ENCODE measurements around the gene MAP3K4.

The MAP3K4 gene

GRCh38 chr6:161031721-161032495 is 40.3 kb downstream of the MAP3K4 start:
- Histone ChIP-seq H3K9me3 (ENCODE audit: low read depth, low read length) (no peaks in the 10 kb centered on the region), H3K27ac (no peak overlapping the region), H3K9ac (ENCODE audit: insufficient read length) (no peak overlapping the region), H3K4me3 (no peak overlapping the region), H3K36me3 (ENCODE audit: insufficient read depth, low read length) (0 out of 2 replicates have a peak, but pooled peaks cover 5% of the 10 kb centered on the region)
- TF ChIP-seq EZH2 (IDR thresholded peaks at IDR 0.05) (no peak), POLR2AphosphoS5 (IDR thresholded peaks at IDR 0.05; ENCODE audit: borderline replicate concordance, low read depth, low read length) (no peak), FOXP2 (optimal IDR thresholded peaks at IDR 0.05; ENCODE audit: control extremely low read depth, extremely low read length, insufficient read depth) (no peak)
- DNase-seq (ENCODE audit: low read depth, low spot score): no peak

- DNase-seq (ENCODE audit: low read depth, low spot score): no peak
- no peak overlapping the region for H3K9ac ChIP-seq (ENCODE audit: insufficient read length)
- H3K36me3 ChIP-seq (ENCODE audit: insufficient read depth, low read length): peaks cover 5% of the 10 kb centered on the region; the same call in 1 of the 2 replicates
- H3K4me3 ChIP-seq: no peak overlapping the region
- H3K27ac ChIP-seq: no peak overlapping the region
- TF ChIP-seq FOXP2 (optimal IDR thresholded peaks at IDR 0.05; ENCODE audit: control extremely low read depth, extremely low read length, insufficient read depth) (no peak), EZH2 (IDR thresholded peaks at IDR 0.05) (no peak), POLR2AphosphoS5 (IDR thresholded peaks at IDR 0.05; ENCODE audit: borderline replicate concordance, low read depth, low read length) (no peak)
- no peaks in the 10 kb centered on the region for H3K9me3 ChIP-seq (ENCODE audit: low read depth, low read length)
Measured at GRCh38 chr6:161033667-161034066, 42.1 kb downstream of the MAP3K4 start.

DNA sequence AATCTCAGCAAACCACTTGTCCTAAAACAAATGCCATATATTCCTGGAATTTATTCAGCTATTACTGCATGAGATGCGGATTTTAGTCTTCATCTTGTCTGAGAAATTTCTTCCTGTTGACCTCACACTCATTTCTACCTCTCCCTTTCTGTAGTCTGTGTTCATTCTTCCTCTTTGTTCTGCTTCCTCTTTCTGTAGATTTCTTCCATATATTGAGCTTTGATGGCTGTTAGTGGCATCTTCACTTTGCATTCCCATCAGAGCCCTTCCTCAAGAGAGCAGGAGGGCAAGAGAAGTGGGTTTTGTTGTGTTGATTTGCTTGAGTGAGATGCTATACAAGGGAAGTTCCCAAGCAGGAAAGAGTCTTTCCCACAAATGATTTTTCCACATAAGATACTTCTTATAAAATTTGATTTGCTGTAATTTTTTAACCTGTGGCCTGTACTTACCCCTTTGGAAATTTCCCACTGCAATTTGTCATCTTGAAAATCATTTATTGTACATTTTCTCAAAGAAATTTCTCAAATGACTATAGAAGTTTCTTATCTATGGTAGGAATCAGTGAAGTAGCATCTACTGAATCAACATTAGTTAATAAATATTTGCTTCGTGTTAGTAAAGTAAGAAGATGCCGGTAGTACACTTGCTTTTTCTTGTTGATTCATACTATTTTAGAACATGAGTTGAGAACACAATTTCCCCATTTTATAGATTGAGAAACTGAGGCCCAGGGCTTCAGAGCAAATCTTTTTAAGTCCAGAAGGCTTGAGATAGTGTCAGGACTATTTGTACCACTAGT is 43.8 kb downstream of the MAP3K4 start:
- no peak overlapping the region for H3K9ac ChIP-seq (ENCODE audit: insufficient read length)
- no peak overlapping the region for H3K27ac ChIP-seq
- TF ChIP-seq FOXP2 (optimal IDR thresholded peaks at IDR 0.05; ENCODE audit: control extremely low read depth, extremely low read length, insufficient read depth) (no peak), POLR2AphosphoS5 (IDR thresholded peaks at IDR 0.05; ENCODE audit: borderline replicate concordance, low read depth, low read length) (no peak), EZH2 (IDR thresholded peaks at IDR 0.05) (no peak)
- no peaks in the 10 kb centered on the region for H3K9me3 ChIP-seq (ENCODE audit: low read depth, low read length)
- H3K4me3 ChIP-seq: no peak overlapping the region
- no peak for DNase-seq (ENCODE audit: low read depth, low spot score)
- H3K36me3 ChIP-seq (ENCODE audit: insufficient read depth, low read length): peaks cover 5% of the 10 kb centered on the region; the same call in 1 of the 2 replicates

GRCh38 chr6:161035981-161036263 is 44.4 kb downstream of the MAP3K4 start:
- Histone ChIP-seq H3K27ac (no peak overlapping the region), H3K4me3 (no peak overlapping the region), H3K36me3 (ENCODE audit: insufficient read depth, low read length) (peaks cover 5% of the 10 kb centered on the region; the same call in 1 of the 2 replicates)

DNA sequence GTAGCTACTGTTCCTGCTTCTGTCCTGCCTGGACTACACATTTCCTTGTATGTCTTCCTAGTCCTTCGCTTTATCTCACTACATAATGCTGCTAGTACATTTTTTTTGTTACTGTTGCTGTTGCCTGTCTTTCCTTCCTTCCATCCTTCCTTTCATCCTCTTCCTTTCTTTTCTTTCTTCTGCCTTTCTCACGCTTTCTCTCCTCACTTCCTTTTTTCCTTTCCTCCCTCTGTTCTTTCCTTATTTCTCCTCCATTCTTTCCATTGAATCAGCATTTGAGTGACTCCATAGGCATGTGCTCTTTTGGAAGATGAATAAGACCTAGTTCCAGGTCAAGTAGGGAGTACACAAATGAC is 46.3 kb downstream of the MAP3K4 start:
- DNase-seq (ENCODE audit: low read depth, low spot score): no peak
- Histone ChIP-seq H3K9me3 (ENCODE audit: low read depth, low read length) (no peaks in the 10 kb centered on the region), H3K9ac (ENCODE audit: insufficient read length) (no peak overlapping the region), H3K27ac (no peak overlapping the region), H3K36me3 (ENCODE audit: insufficient read depth, low read length) (peaks cover 5% of the 10 kb centered on the region; the same call in 1 of the 2 replicates), H3K4me3 (no peak overlapping the region)
- TF ChIP-seq FOXP2 (optimal IDR thresholded peaks at IDR 0.05; ENCODE audit: control extremely low read depth, extremely low read length, insufficient read depth): no peak
- no peak for TF ChIP-seq EZH2 (IDR thresholded peaks at IDR 0.05)
- TF ChIP-seq POLR2AphosphoS5 (IDR thresholded peaks at IDR 0.05; ENCODE audit: borderline replicate concordance, low read depth, low read length): no peak

More at GRCh38 chr6:161035981-161036263, 44.4 kb downstream of the MAP3K4 start:
- Histone ChIP-seq H3K9ac (ENCODE audit: insufficient read length) (no peak overlapping the region), H3K9me3 (ENCODE audit: low read depth, low read length) (no peaks in the 10 kb centered on the region)
- no peak for TF ChIP-seq FOXP2 (optimal IDR thresholded peaks at IDR 0.05; ENCODE audit: control extremely low read depth, extremely low read length, insufficient read depth)
- no peak for TF ChIP-seq EZH2 (IDR thresholded peaks at IDR 0.05)
- no peak for TF ChIP-seq POLR2AphosphoS5 (IDR thresholded peaks at IDR 0.05; ENCODE audit: borderline replicate concordance, low read depth, low read length)
- no peak for DNase-seq (ENCODE audit: low read depth, low spot score)

DNA sequence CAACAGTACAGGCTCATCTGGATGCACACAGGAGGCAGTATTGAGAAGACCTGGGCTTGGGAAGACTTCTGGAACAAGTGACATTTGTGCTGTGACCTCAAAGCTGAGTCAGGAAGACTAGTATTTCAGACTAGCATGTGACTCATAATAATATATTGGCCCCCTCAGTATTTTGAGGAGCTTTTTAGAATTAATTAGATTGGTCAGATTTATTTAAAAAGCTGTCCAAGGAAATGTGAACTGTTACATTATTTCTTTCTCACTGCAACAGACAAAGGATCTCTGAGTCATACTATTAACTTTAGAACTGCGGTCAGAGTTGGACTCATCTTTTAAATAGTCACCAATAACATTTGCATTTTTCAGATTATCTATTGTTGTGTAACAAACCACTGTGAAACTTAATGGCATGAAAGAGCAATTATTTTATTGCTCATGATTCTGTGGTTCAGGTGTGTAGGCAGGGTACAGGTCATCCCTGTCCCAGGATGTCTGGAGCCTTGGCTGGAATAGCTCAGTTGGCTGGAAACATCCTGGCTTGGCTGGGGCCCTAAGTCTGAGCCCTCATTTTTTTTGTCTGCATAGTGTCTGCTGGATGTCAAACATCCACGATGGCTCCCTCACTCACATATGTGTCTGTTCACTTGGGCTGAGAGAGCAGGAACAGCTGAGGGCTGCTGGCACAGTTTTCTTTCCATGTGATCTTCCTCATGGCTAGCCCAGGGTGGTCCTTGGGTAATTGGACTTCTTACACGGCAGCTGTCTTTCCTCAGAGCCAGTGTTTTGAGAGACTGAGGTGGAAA is 46.9 kb downstream of the MAP3K4 start:
- H3K9me3 ChIP-seq (ENCODE audit: low read depth, low read length): no peaks in the 10 kb centered on the region
- no peak for TF ChIP-seq POLR2AphosphoS5 (IDR thresholded peaks at IDR 0.05; ENCODE audit: borderline replicate concordance, low read depth, low read length)
- TF ChIP-seq FOXP2 (optimal IDR thresholded peaks at IDR 0.05; ENCODE audit: control extremely low read depth, extremely low read length, insufficient read depth): no peak
- no peak for TF ChIP-seq EZH2 (IDR thresholded peaks at IDR 0.05)
- peaks cover 5% of the 10 kb centered on the region; the same call in 1 of the 2 replicates for H3K36me3 ChIP-seq (ENCODE audit: insufficient read depth, low read length)
- DNase-seq (ENCODE audit: low read depth, low spot score): no peak
- no peak overlapping the region for H3K9ac ChIP-seq (ENCODE audit: insufficient read length)
- H3K4me3 ChIP-seq: no peak overlapping the region
- H3K27ac ChIP-seq: no peak overlapping the region

DNA sequence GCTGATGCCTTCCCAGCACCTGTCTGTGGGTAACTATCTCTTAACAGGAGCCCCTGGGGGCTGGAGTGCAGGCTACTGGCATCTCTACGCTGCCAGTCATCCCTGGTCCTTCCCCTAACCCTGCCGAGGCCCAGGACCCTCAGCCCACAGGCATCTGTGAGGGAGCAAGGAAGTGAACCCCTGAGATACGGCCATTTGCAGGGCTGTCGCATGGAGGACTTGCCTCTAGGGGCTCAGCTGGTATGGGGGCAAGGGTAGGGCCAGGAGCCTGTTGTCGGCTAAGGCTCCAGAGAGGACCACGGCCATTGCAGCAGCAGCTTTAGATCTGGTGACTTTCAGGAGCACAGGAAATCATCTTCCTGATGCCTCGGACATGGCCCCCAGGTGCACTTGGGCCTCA is 49.7 kb downstream of the MAP3K4 start:
- Histone ChIP-seq H3K9ac (ENCODE audit: insufficient read length) (no peak overlapping the region), H3K36me3 (ENCODE audit: insufficient read depth, low read length) (peaks cover 5% of the 10 kb centered on the region; the same call in 1 of the 2 replicates), H3K4me3 (no peak overlapping the region), H3K27ac (no peak overlapping the region), H3K9me3 (ENCODE audit: low read depth, low read length) (no peaks in the 10 kb centered on the region)
- TF ChIP-seq POLR2AphosphoS5 (IDR thresholded peaks at IDR 0.05; ENCODE audit: borderline replicate concordance, low read depth, low read length): no peak
- TF ChIP-seq FOXP2 (optimal IDR thresholded peaks at IDR 0.05; ENCODE audit: control extremely low read depth, extremely low read length, insufficient read depth): no peak
- TF ChIP-seq EZH2 (IDR thresholded peaks at IDR 0.05): no peak
- no peak for DNase-seq (ENCODE audit: low read depth, low spot score)

GRCh38 chr6:161044335-161044734 is 52.8 kb downstream of the MAP3K4 start:
- Histone ChIP-seq H3K27ac (no peak overlapping the region), H3K36me3 (ENCODE audit: insufficient read depth, low read length) (no peaks in the 10 kb centered on the region; the same call in 1 of the 2 replicates), H3K4me3 (no peak overlapping the region), H3K9me3 (ENCODE audit: low read depth, low read length) (no peaks in the 10 kb centered on the region), H3K9ac (ENCODE audit: insufficient read length) (no peak overlapping the region)
- TF ChIP-seq FOXP2 (optimal IDR thresholded peaks at IDR 0.05; ENCODE audit: control extremely low read depth, extremely low read length, insufficient read depth) (no peak), POLR2AphosphoS5 (IDR thresholded peaks at IDR 0.05; ENCODE audit: borderline replicate concordance, low read depth, low read length) (no peak), EZH2 (IDR thresholded peaks at IDR 0.05) (no peak)
- DNase-seq (ENCODE audit: low read depth, low spot score): no peak
